ENCODE measurements around the gene CA6.
"Not testable (repeated sequence)": the region's sequence is repeated elsewhere in the genome, so short reads cannot be mapped to it uniquely, and the experiment has no call there.

Gene CA6

DNA sequence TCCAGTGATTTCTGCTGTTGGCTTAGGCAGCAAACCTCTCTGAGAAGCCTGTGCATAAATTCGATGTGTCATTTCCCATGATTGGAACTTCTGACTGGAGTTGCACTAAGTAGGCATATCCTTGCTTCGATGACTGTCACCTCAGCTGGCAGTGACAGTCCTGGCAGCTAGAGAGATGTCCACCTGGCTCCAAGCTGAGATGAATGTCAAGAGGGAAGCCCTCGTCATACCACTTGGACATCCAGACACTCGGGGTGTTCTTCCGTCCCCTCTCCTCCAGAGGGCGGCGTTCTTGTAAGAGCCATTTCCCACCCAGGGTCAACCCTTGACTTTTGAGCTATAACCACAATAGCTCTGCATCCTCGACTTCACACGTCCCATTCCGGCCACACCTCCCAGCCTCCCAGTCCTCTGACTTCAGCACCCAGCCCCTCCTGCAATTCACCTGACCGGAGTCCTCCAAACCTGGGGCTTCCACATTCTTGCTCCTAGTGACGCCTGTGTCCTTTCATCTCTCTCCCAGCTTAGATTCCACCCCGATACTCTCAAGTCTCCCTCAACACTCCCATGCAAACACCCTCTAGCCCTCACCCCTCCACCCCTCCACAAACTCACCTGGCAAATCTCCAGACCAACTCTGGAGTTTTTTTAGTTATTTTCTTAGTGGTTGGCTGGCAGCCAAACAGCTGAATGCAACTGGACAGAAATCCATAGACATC, 17.3 kb downstream of the CA6 start:
- Histone ChIP-seq H3K9ac (ENCODE audit: low read length) (no peak overlapping the region), H3K36me3 (ENCODE audit: control insufficient read depth, insufficient read depth, low read length) (no peaks in the 10 kb centered on the region), H3K27ac (ENCODE audit: low read depth, low read length) (no peak overlapping the region), H3K4me3 (ENCODE audit: low read length) (no peak overlapping the region), H3K27me3 (ENCODE audit: control insufficient read depth, insufficient read depth, low read length) (no peaks in the 10 kb centered on the region), H3K4me1 (ENCODE audit: control insufficient read depth, insufficient read depth, low read length) (no peaks in the 10 kb centered on the region)

DNA sequence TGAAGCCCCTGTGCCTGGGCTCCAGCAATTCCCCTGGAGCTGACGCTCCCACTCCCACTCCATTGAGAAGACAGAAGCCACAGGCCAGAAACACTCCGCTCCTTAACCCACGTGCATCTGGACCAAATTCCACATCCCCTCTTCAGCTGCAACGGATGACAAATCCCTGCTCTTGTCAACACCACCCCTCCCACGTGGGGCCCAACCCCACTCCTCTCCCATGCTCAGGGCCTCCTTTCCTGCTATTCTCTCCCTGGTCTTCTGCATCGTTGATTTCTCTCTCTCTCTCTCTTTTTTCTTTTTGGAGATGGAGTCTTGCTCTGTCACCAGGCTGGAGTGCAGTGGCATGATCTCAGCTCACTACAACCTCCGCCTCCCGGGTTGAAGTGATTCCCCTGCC, 18.3 kb downstream of the CA6 start:
- Histone ChIP-seq H3K27me3 (ENCODE audit: control insufficient read depth, insufficient read depth, low read length) (no peaks in the 10 kb centered on the region), H3K36me3 (ENCODE audit: control insufficient read depth, insufficient read depth, low read length) (no peaks in the 10 kb centered on the region), H3K4me3 (ENCODE audit: low read length) (no peak overlapping the region), H3K9ac (ENCODE audit: low read length) (no peak overlapping the region), H3K27ac (ENCODE audit: low read depth, low read length) (no peak overlapping the region), H3K4me1 (ENCODE audit: control insufficient read depth, insufficient read depth, low read length) (no peaks in the 10 kb centered on the region)

DNA sequence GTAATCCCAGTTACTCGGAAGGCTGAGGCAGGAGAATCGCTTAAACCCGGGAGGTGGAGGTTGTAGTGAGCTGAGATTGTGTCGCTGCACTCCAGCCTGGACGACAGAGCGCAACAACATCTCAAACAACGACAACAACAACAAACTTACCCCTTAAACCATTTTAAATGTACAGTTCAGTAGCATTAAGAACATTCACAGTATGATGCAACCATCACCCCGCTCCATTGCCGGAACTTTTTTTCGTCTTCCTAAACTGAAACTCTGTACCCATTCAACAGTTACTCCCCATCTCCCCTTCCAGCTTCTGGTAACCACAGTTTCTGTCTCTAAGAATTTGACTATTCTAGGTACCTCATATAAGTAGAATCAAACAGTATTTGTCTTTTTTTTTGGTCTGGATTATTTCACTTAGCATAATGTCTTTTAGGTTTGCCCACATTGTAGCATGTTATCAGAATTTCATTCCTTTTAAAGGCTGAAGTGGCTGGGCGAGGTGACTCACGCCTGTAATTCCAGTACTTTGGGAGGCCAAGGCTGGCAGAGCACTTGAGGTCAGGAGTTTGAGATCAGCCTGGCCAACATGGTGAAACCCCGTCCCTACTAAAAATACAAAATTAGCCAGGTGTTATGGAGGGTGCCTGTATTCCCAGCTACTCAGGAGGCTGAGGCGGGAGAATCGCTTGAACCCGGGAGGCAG, 19.6 kb downstream of the CA6 start:
- Histone ChIP-seq H3K9ac (ENCODE audit: low read length) (no peak overlapping the region), H3K4me1 (ENCODE audit: control insufficient read depth, insufficient read depth, low read length) (no peaks in the 10 kb centered on the region), H3K27me3 (ENCODE audit: control insufficient read depth, insufficient read depth, low read length) (no peaks in the 10 kb centered on the region), H3K4me3 (ENCODE audit: low read length) (no peak overlapping the region), H3K36me3 (ENCODE audit: control insufficient read depth, insufficient read depth, low read length) (no peaks in the 10 kb centered on the region), H3K27ac (ENCODE audit: low read depth, low read length) (no peak overlapping the region)

DNA sequence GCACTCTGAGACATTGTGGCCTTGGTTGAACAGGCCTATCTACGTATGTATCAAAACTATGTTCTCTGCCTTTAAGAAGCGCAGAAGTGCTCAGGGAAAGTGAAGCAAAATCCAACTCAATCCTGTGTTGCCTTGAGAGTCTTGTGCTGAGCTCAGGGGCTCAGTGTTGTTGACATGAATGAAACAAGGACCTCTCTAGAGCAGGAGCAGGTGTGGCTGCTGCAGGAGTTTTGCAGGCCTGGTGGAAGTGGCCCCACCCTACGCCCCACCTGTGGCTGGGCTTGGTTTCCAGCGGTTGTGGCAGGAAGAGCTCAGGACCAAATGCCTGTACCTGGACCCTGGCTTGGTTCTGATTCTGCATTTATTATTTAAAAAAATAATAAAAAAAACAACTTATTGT, 20.9 kb downstream of the CA6 start:
- no peaks in the 10 kb centered on the region for H3K4me1 ChIP-seq (ENCODE audit: control insufficient read depth, insufficient read depth, low read length)
- H3K4me3 ChIP-seq (ENCODE audit: low read length), result no peak overlapping the region
- H3K27ac ChIP-seq (ENCODE audit: low read depth, low read length), result no peak overlapping the region
- no peak overlapping the region for H3K9ac ChIP-seq (ENCODE audit: low read length)
- H3K27me3 ChIP-seq (ENCODE audit: control insufficient read depth, insufficient read depth, low read length), result no peaks in the 10 kb centered on the region
- H3K36me3 ChIP-seq (ENCODE audit: control insufficient read depth, insufficient read depth, low read length), result no peaks in the 10 kb centered on the region

DNA sequence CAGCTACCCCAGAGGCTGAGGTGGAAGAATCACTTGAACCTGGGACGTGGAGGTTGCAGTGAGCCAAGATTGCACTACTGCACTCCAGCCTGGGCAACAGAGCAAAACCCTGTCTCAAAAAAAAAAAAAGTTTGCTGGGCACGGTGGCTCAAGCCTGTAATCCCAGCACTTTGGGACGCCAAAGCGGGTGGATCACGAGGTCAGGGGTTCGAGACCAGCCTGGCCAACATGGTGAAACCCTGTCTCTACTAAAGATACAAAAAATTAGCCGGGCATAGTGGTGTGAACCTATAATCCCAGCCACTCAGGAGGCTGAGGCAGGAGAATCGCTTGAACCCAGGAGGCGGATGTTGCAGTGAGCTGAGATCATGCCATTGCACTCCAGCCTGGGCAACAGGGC, 23.2 kb downstream of the CA6 start:
- not testable (repeated sequence) for H3K27me3 ChIP-seq (ENCODE audit: control insufficient read depth, insufficient read depth, low read length); H3K9ac ChIP-seq (ENCODE audit: low read length); H3K27ac ChIP-seq (ENCODE audit: low read depth, low read length); H3K4me3 ChIP-seq (ENCODE audit: low read length); H3K36me3 ChIP-seq (ENCODE audit: control insufficient read depth, insufficient read depth, low read length); H3K4me1 ChIP-seq (ENCODE audit: control insufficient read depth, insufficient read depth, low read length)

DNA sequence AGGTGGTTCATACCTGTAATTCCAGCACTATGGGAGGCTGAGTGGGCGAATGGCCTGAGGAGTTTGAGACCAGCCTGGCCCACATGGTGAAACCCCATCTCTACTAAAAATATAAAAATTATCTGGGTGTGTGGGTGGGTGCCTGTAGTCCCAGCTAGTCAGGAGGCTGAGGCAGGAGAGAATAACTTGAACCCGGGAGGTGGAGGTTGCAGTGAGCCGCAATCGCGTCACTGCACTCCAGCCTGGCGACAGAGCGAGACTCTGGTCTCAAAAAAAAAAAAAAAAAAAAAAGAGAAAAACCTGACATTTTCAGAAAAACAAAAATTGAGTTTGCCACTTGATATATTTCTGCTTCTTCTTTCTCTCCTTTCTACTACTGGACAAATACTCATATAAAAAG, 24.3 kb downstream of the CA6 start:
- H3K36me3 ChIP-seq (ENCODE audit: control insufficient read depth, insufficient read depth, low read length), result no peaks in the 10 kb centered on the region
- H3K27ac ChIP-seq (ENCODE audit: low read depth, low read length), result no peak overlapping the region
- no peaks in the 10 kb centered on the region for H3K27me3 ChIP-seq (ENCODE audit: control insufficient read depth, insufficient read depth, low read length)
- H3K9ac ChIP-seq (ENCODE audit: low read length), result no peak overlapping the region
- H3K4me1 ChIP-seq (ENCODE audit: control insufficient read depth, insufficient read depth, low read length), result no peaks in the 10 kb centered on the region
- no peak overlapping the region for H3K4me3 ChIP-seq (ENCODE audit: low read length)

DNA sequence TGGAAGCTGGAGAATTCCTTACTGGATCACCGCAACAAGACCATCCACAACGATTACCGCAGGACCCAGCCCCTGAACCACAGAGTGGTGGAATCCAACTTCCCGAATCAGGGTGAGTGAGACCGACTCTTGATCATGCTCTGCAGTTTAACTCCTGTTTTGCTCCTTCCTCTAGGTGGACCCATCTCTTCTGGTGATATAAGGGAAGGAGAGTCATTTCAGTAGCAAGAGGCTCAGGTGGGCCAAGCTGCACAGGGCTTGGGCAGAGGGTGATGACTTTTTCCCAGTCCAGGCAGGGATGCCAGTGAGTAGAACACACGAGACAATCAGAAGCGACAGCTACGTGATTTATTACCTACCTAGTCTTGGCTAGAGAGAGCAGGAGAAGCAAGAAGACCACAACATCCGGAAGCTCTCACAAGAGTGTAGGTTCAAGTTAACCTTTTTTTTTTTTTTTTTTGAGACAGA, 25.2 kb downstream of the CA6 start:
- H3K27ac ChIP-seq (ENCODE audit: low read depth, low read length), result no peak overlapping the region
- H3K4me3 ChIP-seq (ENCODE audit: low read length), result no peak overlapping the region
- H3K27me3 ChIP-seq (ENCODE audit: control insufficient read depth, insufficient read depth, low read length), result no peaks in the 10 kb centered on the region

DNA sequence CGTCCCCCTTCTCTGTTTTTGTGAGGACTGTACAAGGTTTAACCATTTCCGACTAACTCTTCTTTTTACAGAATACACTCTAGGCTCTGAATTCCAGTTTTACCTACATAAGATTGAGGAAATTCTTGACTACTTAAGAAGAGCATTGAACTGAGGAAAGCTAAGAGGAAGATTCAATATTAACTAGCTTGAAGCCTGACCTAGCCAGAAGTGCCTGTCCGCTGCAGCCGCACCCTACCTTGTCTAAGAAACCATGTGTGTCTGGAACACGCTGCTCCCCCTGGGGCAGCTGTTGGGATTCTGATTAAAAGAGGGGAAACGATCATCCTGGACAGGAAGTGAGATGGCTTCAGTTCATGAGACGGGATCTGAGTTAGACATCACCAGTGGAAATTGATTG, 28.9 kb downstream of the CA6 start:
- Histone ChIP-seq H3K27me3 (ENCODE audit: control insufficient read depth, insufficient read depth, low read length) (no peaks in the 10 kb centered on the region), H3K27ac (ENCODE audit: low read depth, low read length) (no peak overlapping the region), H3K36me3 (ENCODE audit: control insufficient read depth, insufficient read depth, low read length) (no peaks in the 10 kb centered on the region), H3K4me1 (ENCODE audit: control insufficient read depth, insufficient read depth, low read length) (no peaks in the 10 kb centered on the region), H3K9ac (ENCODE audit: low read length) (no peak overlapping the region), H3K4me3 (ENCODE audit: low read length) (no peak overlapping the region)

More for the DNA sequence above, 25.2 kb downstream of the CA6 start:
- H3K9ac ChIP-seq (ENCODE audit: low read length), result no peak overlapping the region
- H3K36me3 ChIP-seq (ENCODE audit: control insufficient read depth, insufficient read depth, low read length), result no peaks in the 10 kb centered on the region
- no peaks in the 10 kb centered on the region for H3K4me1 ChIP-seq (ENCODE audit: control insufficient read depth, insufficient read depth, low read length)

DNA sequence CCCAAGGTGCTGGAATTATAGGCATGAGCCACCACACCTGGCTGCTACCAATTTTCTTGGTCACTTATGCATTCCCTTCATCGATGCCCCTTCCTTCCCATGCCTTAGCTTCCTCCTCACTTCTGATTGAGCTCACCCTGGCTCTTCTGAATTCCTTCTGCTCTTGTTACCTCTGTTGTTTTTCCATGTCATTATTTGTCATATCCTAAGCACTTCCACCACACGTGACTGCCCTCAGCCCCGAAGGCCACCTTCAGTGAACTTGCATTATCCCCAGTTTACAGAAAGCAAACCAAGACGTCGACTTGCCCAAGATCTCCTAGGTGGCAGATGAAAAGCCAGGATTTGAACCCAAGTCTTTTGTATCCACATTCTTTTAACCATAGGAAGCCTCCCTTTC, 30.7 kb downstream of the CA6 start:
- no peaks in the 10 kb centered on the region for H3K36me3 ChIP-seq (ENCODE audit: control insufficient read depth, insufficient read depth, low read length)
- no peak overlapping the region for H3K27ac ChIP-seq (ENCODE audit: low read depth, low read length)
- no peaks in the 10 kb centered on the region for H3K4me1 ChIP-seq (ENCODE audit: control insufficient read depth, insufficient read depth, low read length)
- H3K27me3 ChIP-seq (ENCODE audit: control insufficient read depth, insufficient read depth, low read length), result no peaks in the 10 kb centered on the region
- no peak overlapping the region for H3K9ac ChIP-seq (ENCODE audit: low read length)
- H3K4me3 ChIP-seq (ENCODE audit: low read length), result no peak overlapping the region

DNA sequence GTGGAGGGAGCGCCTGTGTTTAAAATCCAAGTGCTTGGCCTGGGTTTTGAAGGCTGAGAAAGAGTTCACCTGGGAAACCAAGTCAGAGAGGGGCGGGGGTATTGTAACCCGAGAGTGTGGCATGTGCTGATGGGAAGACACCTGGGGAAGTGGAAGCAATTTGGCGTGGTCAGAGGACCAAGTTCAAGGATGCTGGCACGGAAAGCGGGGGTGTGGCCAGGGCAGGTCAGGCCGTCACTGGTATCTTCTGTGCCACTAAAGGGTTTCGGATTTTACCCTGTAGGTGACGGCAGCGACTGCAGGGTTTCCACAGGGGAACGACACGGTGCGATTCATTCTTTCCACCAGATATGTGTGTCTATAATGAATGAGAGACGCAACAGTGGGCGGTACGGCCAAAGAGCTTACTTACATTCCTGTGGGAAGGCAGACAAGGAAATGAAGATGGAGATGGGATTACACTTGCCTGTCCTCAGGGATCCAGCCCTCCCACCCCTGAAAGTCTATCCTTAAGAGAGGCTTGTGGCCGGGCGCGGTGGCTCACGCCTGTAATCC, 31.3 kb downstream of the CA6 start:
- H3K27me3 ChIP-seq (ENCODE audit: control insufficient read depth, insufficient read depth, low read length), result no peaks in the 10 kb centered on the region
- no peak overlapping the region for H3K9ac ChIP-seq (ENCODE audit: low read length)
- H3K4me3 ChIP-seq (ENCODE audit: low read length), result no peak overlapping the region
- no peaks in the 10 kb centered on the region for H3K36me3 ChIP-seq (ENCODE audit: control insufficient read depth, insufficient read depth, low read length)
- H3K4me1 ChIP-seq (ENCODE audit: control insufficient read depth, insufficient read depth, low read length), result no peaks in the 10 kb centered on the region
- H3K27ac ChIP-seq (ENCODE audit: low read depth, low read length), result no peak overlapping the region

DNA sequence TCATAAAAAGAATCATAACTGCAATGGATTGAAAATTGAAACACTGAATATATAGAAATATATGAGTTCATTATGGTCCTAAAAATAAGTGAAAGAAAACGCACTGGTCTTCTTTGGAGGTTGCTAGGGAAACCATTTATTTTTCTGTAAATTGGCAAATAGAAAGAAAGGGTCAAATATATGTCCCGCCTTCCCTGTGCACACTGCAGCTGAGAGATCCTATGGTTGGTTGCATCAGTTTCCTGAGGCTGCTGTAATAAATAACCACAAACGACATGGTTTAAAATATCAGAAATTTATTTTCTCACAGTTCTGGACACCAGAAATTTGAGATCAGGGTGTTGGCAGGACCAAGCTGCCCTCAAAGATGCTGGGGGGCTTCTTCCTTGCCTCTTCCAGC, 35.0 kb downstream of the CA6 start:
- Histone ChIP-seq H3K27me3 (ENCODE audit: control insufficient read depth, insufficient read depth, low read length) (no peaks in the 10 kb centered on the region), H3K9ac (ENCODE audit: low read length) (no peak overlapping the region), H3K36me3 (ENCODE audit: control insufficient read depth, insufficient read depth, low read length) (no peaks in the 10 kb centered on the region), H3K4me3 (ENCODE audit: low read length) (no peak overlapping the region), H3K4me1 (ENCODE audit: control insufficient read depth, insufficient read depth, low read length) (no peaks in the 10 kb centered on the region), H3K27ac (ENCODE audit: low read depth, low read length) (no peak overlapping the region)

DNA sequence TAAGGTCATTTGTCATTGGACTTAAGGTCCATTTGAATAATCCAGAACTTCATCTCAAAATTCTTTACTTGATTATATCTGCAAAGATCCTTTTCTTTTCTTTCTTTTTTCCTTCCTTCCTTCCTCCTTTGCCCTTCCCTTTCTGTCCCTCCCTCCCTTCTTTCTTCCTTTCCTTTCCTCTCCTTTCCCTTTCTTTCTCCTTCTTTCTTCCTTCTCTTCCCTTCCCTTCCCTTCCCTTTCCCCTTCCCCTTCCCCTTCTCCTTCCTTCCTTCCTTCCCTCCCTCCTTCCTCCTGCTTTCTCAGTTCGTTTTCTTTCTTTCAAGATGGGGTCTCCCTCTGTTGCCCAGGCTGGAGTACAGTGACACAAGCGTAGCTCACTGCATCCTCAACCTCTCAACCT, 35.5 kb downstream of the CA6 start:
- H3K4me1 ChIP-seq (ENCODE audit: control insufficient read depth, insufficient read depth, low read length), result peaks cover 4% of the 10 kb centered on the region
- no peak overlapping the region for H3K4me3 ChIP-seq (ENCODE audit: low read length)

DNA sequence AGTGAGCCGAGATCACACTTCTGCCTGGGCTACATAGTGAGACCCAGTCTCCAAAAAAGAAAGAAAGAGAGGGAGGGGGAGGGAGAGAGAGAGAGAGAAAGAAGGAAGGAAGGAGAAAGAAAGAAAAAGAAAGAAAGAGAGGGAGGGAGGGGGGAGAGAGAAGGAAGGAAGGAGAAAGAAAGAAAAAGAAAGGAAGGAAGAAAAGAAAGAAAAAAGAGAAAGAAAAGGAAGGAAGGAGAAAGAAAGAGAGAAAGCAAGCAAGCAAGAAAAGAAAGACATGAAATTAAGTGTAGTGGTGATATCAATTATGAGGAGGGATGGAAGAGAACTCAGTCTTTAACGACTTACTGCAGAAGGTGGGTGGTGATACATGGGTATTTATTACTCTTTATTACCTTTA, 38.5 kb downstream of the CA6 start:
- H3K4me1 ChIP-seq (ENCODE audit: control insufficient read depth, insufficient read depth, low read length), result peaks cover 7% of the 10 kb centered on the region
- no peak overlapping the region for H3K4me3 ChIP-seq (ENCODE audit: low read length)
- no peaks in the 10 kb centered on the region for H3K36me3 ChIP-seq (ENCODE audit: control insufficient read depth, insufficient read depth, low read length)
- H3K27me3 ChIP-seq (ENCODE audit: control insufficient read depth, insufficient read depth, low read length), result no peaks in the 10 kb centered on the region
- H3K9ac ChIP-seq (ENCODE audit: low read length), result no peak overlapping the region
- no peak overlapping the region for H3K27ac ChIP-seq (ENCODE audit: low read depth, low read length)

More for the DNA sequence above, 35.5 kb downstream of the CA6 start:
- no peak overlapping the region for H3K9ac ChIP-seq (ENCODE audit: low read length)
- no peak overlapping the region for H3K27ac ChIP-seq (ENCODE audit: low read depth, low read length)
- H3K36me3 ChIP-seq (ENCODE audit: control insufficient read depth, insufficient read depth, low read length), result no peaks in the 10 kb centered on the region
- no peaks in the 10 kb centered on the region for H3K27me3 ChIP-seq (ENCODE audit: control insufficient read depth, insufficient read depth, low read length)
